HG02610 (cell line): ENCODE data around the gene KIF26A.

Experiments
- ATAC-seq: cut with Tn5 transposase; IDR thresholded peaks from one replicate; pipeline ENCODE4 v1.9.1; 2021; ENCODE audit warnings: mild to moderate bottlenecking, moderate library complexity; ENCODE audit not compliant: unreplicated experiment

KIF26A gene

DNA sequence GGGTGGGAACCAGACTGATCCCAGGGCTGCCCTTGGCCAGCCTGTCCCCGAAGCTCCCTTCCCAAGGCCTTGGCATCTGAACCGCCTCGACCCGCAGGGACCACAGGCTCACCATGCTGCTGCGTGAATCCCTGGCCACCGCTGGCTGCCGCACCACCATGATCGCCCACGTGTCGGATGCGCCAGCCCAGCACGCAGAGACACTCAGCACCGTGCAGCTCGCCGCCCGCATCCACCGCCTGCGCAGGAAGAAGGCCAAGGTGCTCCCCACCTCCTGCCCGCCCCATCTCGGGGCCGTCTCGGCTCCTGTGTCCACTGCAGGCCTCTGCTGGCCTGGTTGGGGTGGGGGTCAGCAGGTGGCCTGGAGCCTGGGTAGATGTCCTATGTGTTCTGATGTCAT lies 35.7 kb downstream of the KIF26A start:
- no peak for ATAC-seq

DNA sequence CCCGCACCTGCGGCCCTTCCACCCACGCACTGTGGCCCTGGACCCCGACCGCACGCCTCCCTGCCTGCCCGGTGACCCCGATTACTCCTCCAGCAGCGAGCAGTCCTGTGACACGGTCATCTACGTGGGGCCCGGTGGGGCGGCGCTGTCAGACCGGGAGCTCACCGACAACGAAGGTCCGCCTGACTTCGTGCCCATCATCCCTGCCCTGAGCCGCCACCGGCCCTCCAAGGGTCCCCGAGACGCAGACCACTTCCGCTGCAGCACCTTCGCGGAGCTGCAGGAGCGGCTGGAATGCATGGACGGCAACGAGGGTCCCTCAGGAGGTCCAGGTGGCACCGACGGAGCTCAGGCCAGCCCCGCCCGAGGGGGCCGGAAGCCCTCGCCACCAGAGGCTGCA lies 36.7 kb downstream of the KIF26A start:
- ATAC-seq: no peak

DNA sequence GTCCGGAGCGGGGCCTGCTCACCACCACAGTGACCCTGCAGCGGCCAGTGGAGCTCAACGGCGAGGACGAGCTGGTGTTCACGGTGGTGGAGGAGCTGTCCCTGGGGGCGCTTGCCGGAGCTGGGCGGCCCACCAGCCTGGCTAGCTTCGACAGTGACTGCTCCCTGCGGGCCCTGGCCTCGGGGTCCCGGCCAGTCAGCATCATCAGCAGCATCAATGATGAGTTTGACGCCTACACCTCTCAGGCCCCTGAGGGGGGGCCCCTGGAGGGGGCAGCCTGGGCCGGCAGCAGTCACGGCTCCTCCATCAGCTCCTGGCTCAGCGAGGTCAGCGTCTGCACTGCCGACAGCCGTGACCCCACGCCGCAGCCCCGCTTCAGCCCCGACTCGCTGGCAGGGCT lies 37.4 kb downstream of the KIF26A start:
- no peak for ATAC-seq

DNA sequence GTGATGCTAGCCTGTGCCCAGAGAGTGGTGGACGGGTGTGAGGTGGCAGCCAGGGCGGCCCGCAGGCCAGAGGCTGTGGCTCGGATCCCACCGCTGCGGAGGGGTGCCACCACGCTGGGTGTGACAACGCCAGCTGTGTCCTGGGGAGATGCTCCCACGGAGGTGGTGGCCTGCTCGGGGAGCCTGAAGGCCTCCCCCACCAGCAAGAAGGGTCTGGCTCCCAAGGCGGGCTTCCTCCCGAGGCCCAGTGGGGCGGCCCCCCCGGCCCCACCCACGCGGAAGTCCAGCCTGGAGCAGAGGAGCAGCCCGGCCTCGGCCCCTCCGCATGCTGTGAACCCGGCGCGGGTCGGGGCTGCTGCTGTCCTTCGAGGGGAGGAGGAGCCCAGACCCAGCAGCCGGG lies 38.2 kb downstream of the KIF26A start:
- no peak for ATAC-seq

DNA sequence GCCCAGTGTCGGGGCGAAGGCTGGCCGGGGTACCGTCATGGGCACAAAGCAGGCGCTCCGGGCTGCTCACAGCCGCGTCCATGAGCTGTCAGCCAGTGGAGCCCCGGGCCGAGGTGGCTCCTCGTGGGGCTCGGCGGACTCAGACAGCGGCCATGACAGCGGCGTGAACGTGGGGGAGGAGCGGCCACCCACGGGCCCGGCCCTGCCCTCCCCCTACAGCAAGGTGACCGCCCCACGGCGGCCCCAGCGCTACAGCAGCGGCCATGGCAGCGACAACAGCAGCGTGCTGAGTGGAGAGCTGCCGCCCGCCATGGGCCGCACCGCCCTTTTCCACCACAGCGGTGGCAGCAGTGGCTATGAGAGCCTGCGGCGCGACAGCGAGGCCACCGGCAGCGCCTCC lies 39.0 kb downstream of the KIF26A start:
- ATAC-seq: no peak

DNA sequence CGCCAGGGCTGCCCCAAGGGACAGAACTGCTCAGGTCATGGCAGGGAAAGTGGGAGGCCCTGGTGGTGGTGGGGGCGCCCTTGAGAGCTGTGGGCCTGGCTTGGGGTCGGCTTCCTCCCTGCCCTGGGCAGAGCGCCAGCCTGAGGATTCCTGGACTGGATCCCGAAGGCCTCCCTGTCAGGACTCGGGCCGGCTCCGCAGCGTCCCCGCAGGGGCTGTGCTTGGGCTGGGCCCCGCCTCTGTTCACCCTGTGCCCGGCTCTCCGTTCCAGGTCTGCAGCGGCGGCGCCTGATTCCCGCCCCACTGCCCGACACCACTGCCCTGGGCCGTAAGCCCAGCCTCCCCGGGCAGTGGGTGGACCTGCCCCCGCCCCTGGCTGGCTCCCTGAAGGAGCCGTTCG lies 39.9 kb downstream of the KIF26A start:
- ATAC-seq: no peak

DNA sequence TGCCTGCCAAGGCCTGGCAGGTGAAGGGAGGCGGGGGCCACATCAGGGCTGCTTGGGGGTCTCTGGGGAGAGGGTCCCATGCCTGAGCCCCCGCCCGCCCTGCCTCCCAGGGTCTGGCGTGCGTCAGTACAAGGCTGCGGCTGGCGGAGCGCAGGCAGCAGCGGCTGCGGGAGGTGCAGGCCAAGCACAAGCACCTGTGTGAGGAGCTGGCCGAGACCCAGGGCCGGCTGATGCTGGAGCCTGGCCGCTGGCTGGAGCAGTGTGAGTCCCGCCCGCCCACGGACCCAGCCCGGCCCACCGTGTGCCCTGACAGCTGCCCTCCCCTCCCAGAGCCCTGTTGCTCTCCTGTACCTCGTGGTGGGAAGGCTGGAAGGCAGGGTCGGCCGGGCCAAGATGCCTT lies 40.7 kb downstream of the KIF26A start:
- no peak for ATAC-seq

DNA sequence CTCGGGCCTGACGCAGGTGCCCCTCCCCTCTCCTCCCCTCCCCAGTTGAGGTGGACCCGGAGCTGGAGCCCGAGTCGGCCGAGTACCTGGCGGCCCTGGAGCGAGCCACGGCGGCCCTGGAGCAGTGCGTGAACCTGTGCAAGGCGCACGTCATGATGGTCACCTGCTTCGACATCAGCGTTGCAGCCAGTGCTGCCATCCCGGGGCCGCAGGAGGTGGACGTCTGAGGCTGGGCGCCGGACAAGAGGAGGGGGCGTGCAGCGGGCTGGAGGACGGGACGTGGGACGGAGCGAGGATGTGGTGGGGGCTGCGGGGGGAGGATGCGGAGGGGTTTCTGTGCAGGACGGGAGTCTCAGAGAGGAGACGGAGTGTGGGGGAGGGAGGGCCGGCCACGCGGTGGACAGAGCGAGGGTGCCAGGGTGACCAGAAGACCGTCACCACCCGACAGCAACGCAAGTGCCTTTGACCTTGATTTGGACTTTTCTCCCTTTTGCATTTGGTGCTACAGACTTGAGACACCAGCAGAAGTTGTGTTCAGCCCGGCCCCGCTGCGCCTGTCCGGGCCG lies 41.3 kb downstream of the KIF26A start:
- no peak for ATAC-seq

DNA sequence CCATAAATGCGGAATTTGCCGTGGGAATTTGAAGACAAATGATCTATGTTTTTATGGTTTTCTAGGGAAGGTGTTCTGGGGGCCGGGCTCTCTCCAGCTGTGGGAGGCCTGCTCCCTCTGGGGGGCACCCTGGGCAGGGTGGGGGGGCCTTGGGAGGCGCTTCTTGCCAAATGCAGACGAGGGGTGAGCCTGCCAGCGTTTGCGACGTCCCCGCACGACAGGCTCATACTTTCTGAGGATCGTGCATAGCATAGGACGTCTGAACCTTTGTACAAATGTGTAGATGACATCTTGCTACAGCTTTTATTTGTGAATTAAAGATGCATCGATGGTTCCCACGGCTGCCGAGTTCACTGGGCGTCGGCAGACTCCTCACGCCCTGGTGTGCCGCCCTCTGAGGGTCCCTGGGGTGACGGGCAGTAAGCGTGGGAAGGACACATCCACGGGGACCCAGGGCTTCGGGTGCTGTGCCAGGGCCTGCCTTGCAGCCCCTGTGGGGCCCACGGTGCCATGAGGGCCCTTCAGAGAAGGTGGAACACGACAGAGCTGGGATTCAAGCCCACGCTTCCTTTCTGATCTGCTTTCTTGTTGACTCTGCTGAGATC lies 42.3 kb downstream of the KIF26A start:
- no peak for ATAC-seq

DNA sequence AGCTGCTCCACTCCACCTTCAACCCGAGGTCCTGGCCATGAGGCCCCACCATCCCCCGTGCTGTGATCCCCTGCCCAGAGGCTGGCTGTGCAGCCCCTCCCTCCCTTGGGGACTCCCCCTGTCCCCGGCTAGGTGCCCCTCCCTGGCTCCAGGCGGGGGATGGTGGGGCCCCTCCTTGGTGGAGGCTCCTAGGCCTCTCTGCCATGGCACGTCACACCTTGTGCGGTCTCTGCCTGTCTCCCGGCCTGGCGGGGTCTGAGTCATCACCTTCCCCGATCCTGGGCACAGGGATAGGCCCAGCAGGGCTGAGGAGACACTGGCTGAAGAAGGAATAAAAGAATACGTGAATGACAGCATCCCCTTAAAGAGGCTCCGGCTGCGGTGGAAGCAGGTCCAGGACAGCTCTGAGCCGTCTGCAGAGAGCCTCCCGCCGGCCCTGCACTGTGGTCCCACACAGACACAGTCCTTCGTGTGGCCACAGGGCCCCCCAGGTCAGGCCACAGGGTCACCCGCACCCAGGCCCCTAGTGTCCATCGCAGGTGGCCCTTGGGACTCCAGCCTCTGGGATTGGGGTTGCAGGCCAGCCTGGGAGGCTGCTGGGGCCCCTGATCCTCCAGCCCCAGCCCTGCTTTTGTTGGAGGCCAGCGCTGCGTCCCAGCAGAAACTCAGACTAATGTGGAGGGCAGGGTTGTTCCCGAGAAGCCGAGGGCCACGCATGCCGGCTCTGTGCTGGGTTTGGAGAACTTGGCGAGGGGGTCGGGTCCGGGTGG lies 43.6 kb downstream of the KIF26A start:
- no peak for ATAC-seq

DNA sequence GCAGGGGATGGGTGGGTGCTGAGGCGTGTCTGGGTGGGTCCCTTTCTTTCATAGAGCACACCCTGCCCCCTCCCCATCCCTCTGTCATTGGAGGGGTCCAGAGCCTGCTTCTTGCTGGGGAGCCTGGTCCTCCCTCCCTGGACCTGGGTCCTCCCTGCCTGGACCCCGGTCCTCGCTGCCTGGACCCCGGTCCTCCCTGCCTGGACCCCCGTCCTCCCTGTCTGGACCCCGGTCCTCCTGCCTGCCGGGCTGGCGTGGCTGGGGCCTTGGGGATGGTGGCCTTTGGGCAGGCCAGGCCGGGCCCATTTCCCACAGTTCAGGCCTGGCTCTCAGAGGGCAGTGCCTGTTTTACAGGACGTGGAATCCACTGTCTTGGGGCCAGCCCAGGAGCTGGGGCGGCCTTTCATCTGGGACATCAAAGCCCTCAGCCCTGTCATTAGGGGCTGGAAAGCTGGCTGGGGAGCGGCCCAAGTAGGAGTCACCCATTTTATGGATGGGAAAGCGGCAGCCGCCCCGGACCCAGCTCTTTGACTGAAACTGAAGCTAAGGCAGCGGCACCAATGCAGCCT lies 44.6 kb downstream of the KIF26A start:
- no peak for ATAC-seq

DNA sequence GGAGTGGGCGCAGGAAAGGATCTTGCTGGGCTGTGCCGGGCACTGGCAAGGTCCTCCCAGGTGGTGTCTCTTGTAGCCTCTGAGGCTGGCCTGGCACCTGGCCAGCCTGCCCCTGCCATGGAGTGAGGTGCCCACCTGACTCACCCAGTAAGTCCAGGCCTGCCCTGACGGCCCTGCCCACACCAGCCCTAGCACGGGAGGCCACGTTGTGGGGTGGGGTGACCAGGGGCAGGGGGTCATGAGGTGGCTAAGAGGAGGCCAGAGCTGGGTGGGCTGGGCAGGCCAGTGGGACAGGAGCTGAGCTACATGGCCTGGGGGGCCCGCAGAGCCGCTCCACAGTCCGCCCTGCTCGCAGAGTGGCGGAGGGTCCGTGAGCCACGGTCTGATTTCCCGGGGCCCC lies 45.4 kb downstream of the KIF26A start:
- no peak for ATAC-seq

DNA sequence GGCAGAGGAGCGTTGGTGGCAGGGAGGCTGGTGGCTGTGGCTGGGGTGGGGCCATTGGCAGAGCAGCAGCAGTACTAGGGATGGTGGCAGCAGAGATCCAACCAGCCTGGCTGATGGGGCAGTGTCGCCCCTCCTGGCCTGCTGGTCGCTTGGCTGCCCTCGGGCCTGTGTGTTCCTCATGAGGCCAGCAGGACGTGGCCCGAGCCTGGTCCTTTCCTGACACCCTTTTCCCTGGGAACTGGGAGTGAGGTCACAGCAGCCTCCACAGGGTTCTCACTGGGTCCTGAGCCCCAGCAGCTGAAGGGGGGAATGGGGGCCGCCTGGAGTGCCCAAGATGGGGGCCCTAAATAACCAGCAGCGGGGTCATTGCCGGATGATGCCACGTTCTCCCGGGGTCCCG lies 46.1 kb downstream of the KIF26A start:
- no peak for ATAC-seq

DNA sequence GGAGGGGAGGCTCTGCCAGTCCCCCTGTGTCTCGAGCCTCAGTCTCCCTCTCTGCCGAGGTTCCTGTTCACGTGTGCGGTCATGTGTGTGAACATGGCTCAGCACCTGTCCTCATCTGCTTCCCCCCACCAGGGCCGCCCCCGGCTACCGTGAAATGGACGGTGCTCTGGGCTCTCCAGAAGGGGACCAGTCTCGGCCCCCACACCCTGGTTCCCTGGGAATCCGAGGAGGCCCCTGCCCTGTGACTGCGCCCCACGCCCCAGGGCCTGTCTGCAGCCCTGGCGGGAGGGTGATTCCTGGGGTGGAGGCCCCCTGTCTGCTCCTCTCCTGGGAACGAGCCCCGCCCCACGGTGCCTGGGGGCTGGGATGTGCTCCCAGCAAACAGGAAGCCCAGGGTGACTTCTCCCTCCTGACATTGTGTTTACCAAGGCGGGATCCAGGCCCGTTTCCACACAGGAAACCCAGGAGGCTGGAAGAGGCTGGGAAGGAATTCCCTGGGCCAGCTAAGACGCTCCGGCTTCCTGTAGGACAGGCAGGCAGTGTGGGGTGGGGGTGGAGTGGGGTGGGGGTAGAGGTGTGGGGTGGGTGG lies 46.6 kb downstream of the KIF26A start:
- no peak for ATAC-seq

DNA sequence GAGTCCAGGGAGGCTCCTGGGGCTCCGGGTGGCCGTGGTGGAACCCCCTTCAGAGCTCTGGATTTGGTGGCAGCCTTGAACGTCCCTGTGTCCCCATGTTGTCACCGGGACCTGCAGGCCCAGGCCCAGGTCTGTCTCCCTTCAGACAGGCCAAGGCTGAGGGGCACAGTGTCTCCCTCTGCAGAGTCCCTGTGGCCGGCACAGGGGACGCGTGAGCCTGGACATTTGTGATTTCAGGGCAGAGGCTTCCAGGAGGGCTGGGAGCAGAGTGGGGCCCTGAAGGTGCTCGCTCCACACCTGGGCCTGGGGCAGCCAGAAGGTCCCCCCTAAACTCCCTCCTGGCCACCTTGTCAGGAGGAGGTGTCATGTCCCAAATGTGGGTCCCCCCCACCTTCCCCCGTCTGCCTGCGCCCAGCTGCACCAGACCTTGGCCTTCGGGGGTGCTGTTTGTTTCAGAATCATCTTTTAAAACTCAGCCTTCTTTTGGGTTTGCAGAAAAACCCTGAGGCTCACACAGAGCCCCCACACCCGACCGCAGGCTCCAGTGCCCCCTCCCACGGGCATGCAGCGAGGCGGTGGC lies 47.6 kb downstream of the KIF26A start:
- ATAC-seq: no peak

DNA sequence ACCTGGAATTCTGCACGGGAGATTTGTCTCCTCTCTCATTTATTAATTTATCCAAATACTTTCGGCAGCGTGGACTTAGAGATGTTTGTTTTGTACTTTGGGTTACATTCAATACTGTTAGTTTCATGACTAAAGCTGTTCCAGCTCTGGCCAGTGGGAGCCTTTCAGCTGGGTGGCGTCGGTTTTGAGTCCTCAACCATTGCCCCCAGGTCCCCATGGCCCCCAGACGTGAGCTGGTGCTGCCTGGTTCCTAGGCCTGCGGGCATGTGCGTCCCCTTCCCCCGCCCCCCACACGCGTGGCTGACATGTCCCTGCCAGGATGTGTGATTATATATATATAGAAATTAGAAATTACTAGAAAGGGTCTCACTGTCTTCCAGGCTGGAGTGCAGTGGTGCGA lies 48.2 kb downstream of the KIF26A start:
- ATAC-seq: no peak

DNA sequence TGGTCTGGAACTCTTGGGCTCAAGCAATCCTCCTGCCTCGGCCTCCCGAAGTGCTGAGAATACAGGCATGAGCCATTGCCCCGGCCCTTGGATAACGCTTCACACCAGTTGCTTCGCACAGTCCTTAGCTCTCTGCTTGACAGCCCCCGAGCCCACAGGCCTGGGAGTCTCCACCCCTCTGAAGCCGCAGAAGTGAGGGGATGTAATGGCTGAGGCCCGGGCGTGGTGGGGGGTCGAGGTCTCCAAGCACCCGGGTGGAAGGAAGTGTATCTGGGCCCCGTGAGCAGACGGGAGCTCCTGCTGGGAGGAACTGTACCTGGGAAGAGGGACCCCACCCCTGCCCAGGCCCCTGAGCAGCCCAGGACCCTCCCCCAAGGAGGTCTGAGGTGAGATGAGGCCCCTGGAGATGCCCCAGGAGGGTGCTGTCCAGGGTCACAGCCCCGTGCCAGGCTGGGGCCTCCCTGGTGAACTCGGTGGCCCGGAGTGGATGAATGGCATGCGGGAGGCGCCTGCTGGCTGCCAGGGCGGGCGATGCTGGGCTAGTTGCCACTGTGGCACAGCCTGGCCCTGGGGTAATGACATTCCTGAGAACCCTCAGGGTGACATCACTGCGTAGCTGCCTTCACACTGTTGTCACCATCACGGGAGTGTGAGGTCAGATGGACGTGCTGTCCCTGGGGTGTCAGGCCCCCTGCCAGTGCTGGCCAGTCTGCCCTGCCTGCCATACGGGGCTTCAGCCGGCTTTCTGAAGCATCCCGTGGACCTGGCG lies 48.9 kb downstream of the KIF26A start:
- no peak for ATAC-seq

DNA sequence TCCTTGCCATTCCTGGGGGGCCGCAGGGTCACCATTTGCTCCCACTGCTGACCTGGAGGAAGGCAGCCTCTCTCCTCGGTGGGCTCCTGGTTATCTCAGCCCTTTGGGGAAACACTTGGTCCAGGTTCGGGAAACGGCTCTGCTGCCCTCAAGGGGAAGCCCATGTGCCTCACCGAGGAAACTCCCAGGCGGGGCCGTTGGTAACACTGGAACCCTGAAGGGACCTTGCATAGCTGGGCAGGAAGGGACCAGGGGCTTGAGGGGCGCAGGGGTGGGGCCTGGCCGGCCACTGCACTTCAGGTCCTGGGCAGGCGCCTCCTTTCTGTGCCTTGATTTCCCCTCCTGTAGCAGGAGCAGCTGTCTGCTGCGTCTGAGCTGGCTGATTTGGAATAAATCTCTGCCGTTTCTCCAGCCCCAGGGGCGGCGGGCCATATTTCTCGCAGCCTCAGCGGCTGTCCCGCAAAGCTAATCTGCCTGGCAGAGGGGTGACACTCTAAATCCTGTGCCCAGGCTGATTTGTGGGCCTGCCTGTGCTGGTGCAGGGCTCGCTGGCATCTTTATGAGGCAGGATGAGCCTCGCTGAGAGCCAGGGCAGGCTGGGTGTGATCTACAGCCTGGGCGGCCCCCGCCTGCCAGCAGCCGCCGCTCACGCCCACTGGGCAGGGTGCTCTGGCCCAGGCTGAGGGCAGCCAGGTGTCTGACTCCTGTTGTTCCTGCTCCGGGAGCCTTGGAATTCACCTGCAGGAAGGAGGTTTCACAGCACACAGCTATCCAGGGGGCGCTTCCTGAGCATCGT lies 49.7 kb downstream of the KIF26A start:
- no peak for ATAC-seq

DNA sequence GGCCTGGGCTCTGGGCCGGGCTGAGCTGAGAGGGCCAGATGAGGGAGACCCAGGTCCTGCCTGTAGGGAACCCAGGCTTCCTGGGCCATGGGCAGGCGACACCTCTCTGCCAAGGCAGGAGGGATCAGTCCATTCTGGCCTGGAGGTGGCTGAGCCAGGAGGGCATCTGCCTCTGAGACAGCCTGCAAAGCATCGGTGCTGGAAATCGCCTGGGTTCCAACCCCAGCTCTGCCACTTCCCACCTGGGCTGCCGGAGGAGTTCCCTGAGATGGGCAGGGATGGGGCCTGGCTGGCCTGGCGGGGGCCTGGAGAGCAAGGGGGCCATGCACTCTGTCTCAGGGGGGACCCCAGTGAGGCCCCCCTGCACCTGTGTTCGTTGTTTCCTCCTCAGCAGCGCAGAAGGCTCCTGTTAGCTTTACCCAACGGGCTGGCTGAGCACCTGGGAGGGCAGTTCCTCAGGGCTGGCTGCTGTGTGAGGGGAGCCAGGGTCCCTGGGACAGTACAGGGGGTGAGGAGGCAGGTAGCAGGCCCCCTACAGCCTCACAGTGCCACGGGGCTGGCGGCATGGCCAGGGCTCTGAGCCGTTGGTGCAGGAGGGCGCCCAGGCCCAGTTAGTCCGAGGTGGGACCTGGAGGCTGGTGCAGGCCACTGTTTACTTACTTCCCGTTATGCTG lies 50.5 kb downstream of the KIF26A start:
- ATAC-seq: no peak
